ENCODE measurements around the gene TTC28. TPM values are rescaled to one million over a fixed set of nuclear protein-coding genes. Genes with fewer than 3 reads are reported as not detected.

TTC28 gene
- total and polyA plus RNA-seq, 2 donors (not counting 3 experiments of a cell fraction or from before 2014, with no cell fraction given), result 16.5 to 51.1 TPM

- Histone ChIP-seq H3K36me3 (ENCODE audit: control insufficient read depth in 2 of 2, extremely low read depth in 1 of 2, insufficient read depth in 2 of 2, low read length in 2 of 2) (no peaks in the 10 kb centered on the region), H4K20me1 (replicated peaks; ENCODE audit: control insufficient read depth, extremely low read depth, insufficient read depth, low read length) (no peaks in the 10 kb centered on the region), H3K4me3 (replicated peaks in 1 of 3; ENCODE audit: insufficient read depth in 1 of 3, low read depth in 1 of 3, low read length in 3 of 3) (no peak overlapping the region), H3K9me1 (replicated peaks; ENCODE audit: control insufficient read depth, extremely low read depth, insufficient read depth, low read length) (no peaks in the 10 kb centered on the region), H3K27ac (ENCODE audit: insufficient read depth, low read depth, low read length) (no peak overlapping the region), H2AFZ (ENCODE audit: low read depth, low read length) (no peak overlapping the region), H3K4me2 (ENCODE audit: insufficient read depth, low read length) (no peak overlapping the region), H3K79me2 (ENCODE audit: control insufficient read depth, insufficient read depth, low read length) (no peaks in the 10 kb centered on the region), H3K27me3 (ENCODE audit: control insufficient read depth in 2 of 2, insufficient read depth in 2 of 2, low read length in 2 of 2) (no peaks in the 10 kb centered on the region), H3K4me1 (ENCODE audit: control insufficient read depth, extremely low read depth, insufficient read depth, low read length) (peaks cover 14% of the 10 kb centered on the region), H3K9me3 (replicated peaks; ENCODE audit: control insufficient read depth, insufficient read depth, low read length) (no peaks in the 10 kb centered on the region), H3K9ac (replicated peaks; ENCODE audit: extremely low read depth, insufficient read depth, low read length) (no peak overlapping the region)
- no TSS peak for BruUV-seq (replicated peaks)
- peak; percentile 63 for DNase-seq (ENCODE audit: low read depth, low spot score)
- ChIA-PET CTCF (interaction anchor here (1.2 to 1.5 kb wide), 2 partner anchors 15 to 17 kb away, joined by 3 to 4 read pairs; no protein-coding TSS in a partner anchor), POLR2A (no interaction called here)
- dilution Hi-C loops (cut with MboI; ENCODE audit: extremely low pct_ligation_motif_present, low sequenced_read_pairs) (no loop called here), intact Hi-C loops (cut with micrococcal nuclease) (loop anchor here (2.0 kb wide), 1 partner anchor 23 kb away; no protein-coding TSS in a partner anchor)
- FAIRE-seq, result peak; percentile 64
- TF ChIP-seq POLR2A (IDR thresholded peaks at IDR 0.05; ENCODE audit: low read depth, low read length) (no peak), EZH2 (IDR thresholded peaks at IDR 0.05; ENCODE audit: borderline replicate concordance, low read depth, low read length, severe bottlenecking) (no peak), MYC (IDR thresholded peaks at IDR 0.05; ENCODE audit: low read depth, low read length) (no peak), POLR2AphosphoS5 (IDR thresholded peaks at IDR 0.05; ENCODE audit: insufficient read depth, low read depth, low read length) (no peak), CTCF (IDR thresholded peaks at IDR 0.05; ENCODE audit: extremely low read depth in 1 of 2, insufficient read depth in 1 of 2, low read depth in 1 of 2, low read length in 2 of 2) (no peak), JUN (IDR thresholded peaks at IDR 0.05; ENCODE audit: borderline replicate concordance, insufficient read depth, insufficient read length, low read depth) (no peak), FOS (IDR thresholded peaks at IDR 0.05; ENCODE audit: borderline replicate concordance, insufficient read depth, low read length) (no peak), MAX (IDR thresholded peaks at IDR 0.05; ENCODE audit: insufficient read depth, insufficient read length) (no peak), GATA2 (IDR thresholded peaks at IDR 0.05; ENCODE audit: insufficient read depth, insufficient read length, low read depth, low read length) (no peak)
Observed at GRCh38 chr22:28413612-28414399, 265.8 kb downstream of the TTC28 start.

All from endothelial cell of umbilical vein (primary cell).